Stomach (tissue), 4 donors: ENCODE data around the gene KDELR1.

Experiments
- EP300 ChIP-seq: sonication (generic); formaldehyde crosslinking; IDR thresholded peaks from one replicate; pipeline ENCODE4 v1.6.1; 2017; ENCODE audit warnings: antibody characterized with exemption
- POLR2A ChIP-seq, 4 donors: fragments of 450-650 bp; IDR thresholded peaks; one replicate each; pipeline ENCODE4 v1.6.1; 2016; ENCODE audit warnings: antibody characterized with exemption in 4 of 4, control low read depth in 2 of 4, mild to moderate bottlenecking in 1 of 4, moderate library complexity in 1 of 4
- POLR2AphosphoS5 ChIP-seq, 3 donors: sonication (generic); formaldehyde crosslinking; IDR thresholded peaks; one replicate each; pipeline ENCODE4 v1.6.1; 2016; ENCODE audit warnings: antibody characterized with exemption in 3 of 3
- TF ChIP-seq, protein P1 (sequence below), 7 experiments: fragments of 450-650 bp in 4 of 7; fragments of 200-600 bp in 3 of 7; sonication (generic) in 3 of 7; IDR thresholded peaks; one replicate each; pipeline ENCODE4 v1.5.1; 2016 to 2019; ENCODE audit warnings: antibody characterized with exemption in 7 of 7, control low read depth in 2 of 7, mild to moderate bottlenecking in 1 of 7

DNA sequence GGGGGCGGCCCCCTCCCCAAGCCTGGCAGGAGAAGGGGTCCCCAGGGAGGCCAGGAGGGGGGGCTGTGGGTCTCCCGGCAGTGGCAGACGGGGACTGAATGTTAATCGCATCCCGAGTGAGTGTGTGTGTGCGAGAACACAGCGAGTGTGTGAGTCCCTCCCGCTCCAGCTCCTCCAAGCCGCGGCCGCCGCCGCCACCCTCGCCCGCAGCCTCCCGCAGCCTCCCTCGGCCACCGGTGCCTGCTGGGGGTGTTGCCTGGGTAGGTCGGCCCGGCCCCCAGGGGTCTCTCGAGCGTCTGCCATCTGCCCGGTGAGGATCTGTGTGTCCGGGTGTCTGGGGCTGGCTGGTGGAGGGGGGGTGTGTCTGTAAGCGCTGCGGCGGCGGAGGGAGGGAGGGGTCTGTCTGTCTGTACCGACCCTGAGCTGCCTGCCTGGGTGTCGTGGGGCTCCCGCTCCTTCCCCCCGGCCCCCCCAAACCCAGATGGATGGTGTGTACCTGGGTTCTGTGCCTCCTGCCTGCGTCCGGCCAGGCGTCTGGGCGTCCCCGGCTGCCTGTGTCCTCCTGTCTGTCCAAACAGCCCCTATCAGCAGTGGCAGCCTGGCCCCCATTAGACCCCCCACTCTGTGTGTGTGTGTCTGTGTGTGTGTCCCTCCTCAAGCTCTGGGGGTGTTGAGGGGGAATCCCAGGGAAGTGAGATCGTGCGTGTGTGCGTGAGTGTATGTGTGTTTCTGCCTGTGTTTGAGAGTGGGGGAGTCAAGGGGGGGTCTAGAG is 2.4 kb upstream of the KDELR1 start, which contains the start of gene GRIN2D:
- TF ChIP-seq, protein P1, sequence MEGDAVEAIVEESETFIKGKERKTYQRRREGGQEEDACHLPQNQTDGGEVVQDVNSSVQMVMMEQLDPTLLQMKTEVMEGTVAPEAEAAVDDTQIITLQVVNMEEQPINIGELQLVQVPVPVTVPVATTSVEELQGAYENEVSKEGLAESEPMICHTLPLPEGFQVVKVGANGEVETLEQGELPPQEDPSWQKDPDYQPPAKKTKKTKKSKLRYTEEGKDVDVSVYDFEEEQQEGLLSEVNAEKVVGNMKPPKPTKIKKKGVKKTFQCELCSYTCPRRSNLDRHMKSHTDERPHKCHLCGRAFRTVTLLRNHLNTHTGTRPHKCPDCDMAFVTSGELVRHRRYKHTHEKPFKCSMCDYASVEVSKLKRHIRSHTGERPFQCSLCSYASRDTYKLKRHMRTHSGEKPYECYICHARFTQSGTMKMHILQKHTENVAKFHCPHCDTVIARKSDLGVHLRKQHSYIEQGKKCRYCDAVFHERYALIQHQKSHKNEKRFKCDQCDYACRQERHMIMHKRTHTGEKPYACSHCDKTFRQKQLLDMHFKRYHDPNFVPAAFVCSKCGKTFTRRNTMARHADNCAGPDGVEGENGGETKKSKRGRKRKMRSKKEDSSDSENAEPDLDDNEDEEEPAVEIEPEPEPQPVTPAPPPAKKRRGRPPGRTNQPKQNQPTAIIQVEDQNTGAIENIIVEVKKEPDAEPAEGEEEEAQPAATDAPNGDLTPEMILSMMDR (IDR thresholded peaks at IDR 0.05) = no peak
- no peak for TF ChIP-seq POLR2AphosphoS5 (IDR thresholded peaks at IDR 0.05)
- TF ChIP-seq POLR2A (IDR thresholded peaks at IDR 0.05) = no peak
- TF ChIP-seq EP300 = no peak
